GM19238 (cell line): ENCODE measurements around the gene FLT1.

Experiments
- DNase-seq: peaks from one replicate; pipeline ENCODE4 v3.0.0; 2011; ENCODE audit warnings: low spot score; ENCODE audit not compliant: insufficient read length

FLT1 gene

DNA sequence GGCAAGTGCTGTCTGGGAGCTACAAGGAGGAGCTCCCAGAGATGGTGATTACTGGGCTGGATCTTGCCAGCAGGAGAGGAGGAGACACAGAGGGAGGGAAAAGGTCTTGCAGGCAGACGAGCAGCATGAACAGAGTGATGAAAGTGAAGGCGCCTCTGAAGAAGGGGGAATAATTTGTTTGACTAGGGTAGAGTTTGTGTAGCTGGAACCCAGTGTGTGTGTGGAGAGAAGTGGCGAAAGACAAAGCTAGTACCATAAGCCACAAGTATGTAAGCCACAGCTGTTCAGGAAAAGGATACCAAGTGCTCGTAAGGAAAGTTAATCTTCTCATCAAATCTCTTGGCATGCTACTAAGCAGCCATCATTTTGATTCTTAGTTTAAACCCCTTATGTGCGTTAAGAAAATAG, 5.4 kb downstream of the FLT1 start:
- DNase-seq, result no peak

DNA sequence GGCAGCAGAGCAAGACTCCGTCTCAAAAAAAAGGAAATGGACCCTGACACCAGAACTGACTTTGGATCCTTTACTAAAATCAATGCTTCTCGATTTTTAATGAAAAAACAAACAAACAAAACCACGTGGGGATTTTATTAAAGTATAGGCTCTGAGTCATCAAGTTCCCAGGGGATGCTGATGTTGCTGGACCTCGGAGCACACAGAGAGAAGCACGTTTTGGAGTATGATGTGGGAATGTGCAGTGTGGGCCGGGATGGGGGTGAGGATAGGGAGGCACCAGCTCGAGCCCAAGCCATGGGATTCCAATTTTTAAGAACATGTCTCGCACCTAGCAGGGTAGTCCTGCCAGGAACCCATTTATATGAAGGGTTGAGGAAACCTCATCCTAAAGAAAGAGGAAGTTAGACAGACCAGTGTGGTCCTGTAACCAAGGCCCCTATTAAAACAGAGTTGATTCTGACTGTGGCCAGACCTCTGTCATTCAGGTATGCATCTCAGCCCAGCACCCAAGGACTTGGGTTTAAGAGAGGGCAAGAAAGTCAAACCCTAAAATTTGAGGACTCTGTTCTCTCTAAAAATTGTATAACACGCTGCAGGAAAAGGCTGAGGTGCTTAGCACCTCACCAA, 6.4 kb downstream of the FLT1 start:
- DNase-seq, result no peak

DNA sequence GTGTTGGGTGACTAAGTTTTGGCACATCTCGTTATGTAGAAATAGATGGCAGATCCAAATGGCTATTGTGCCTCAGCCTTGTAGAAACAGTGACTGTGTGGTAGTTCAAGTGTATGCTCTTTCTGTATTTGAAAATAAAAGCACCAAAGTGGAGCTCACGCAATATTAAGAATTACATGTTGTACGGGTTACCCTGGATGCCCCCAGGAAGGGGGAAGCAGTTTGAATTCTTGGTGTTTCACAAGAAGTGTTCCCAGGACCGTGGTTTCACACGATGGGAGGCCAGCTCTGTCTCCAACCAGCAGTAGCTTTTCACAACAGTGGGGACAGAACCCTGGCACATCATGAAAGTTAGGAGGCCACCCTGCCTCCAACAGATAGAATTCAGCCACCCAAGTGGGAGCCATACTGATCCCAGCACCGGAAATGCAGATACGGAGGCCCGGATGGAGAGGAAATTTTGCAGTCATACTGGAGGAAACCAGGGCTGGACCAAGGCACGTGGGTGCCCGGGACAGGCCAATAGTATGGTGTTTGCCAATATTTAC, 8.9 kb downstream of the FLT1 start:
- no peak for DNase-seq

DNA sequence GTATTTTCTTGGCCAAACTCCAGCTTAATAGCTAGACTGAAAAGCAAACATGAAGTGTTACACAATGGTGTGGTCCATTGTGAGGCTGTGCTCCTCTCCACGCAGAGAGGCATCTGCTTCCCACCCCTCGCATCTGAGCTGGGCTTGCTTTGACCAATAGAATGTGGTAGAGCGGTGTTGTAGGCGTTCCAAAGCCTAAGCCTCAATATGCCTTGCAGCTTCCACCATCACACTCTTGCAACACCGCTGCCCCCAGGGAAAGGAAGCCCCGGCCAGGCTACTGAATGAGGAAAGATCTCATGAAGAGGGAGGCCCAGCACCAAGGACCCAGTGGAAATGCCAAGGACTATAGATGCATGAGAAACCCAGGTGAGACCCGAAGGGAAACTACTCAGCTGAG, 9.4 kb downstream of the FLT1 start:
- no peak for DNase-seq

DNA sequence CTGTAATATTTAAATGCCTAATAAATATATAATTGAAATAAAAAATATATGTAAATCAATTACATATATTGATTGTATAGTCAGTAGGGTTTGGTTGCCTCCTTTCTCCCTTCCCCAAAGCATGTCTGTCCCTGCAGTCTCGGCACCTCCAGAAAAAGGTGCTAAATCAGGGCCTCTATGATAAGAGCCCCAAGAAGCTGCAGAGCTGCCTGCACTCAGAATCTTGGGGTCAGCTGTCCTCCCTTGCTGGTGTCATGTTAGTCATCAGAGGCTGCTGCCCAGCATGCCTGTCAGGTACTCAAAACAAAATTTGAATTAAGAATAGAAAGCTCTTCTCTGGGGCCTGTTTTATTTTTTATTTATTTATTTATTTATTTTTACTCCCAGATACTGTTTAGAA, 9.8 kb downstream of the FLT1 start:
- no peak for DNase-seq

DNA sequence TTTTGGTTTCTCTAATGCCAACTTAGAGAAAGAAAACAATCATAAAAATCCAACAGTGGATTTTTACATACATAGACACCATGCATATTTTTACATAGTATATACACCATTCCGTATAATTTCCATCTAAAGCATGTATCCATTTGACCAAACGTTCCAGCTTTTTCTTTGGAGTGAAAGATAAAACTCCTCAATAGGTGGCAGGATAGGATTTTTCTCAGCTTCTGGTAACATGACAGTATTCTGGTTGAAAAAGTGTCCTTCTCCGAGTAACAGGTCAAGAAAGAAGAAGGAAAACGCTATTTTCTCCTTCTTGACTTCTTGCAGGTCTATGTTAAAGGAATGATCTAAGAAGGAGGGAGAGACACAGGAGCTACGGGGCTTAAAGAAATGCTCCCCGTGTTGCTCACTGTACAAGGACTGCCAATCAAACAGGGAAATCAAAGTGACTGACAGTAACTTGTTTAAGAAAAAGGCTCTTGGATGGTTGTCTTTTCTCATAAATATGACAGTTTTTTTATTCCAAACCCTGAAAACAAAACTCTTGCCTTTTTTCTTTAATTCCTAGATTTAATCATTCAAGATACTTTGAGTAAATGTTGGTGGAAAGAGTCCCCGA, 11.5 kb downstream of the FLT1 start:
- DNase-seq, result no peak

DNA sequence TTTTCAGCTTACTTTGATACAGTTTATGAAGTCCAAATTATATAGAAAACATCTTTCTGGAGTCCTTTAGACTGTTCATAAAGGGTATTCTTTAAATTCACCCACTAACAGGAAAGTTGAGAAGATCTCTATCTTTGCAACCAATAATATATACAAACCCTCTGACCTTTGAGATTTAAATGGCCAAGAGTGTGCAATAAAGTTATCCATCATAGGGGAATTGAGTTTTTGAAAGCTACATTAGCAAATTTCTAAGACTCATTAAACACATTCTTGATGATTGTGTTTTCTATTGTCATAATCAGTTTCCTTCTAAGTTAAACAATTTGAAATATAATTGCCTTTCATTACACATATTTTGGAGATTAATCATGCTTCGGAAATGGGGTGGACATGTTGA, 15.9 kb downstream of the FLT1 start:
- DNase-seq, result no peak

DNA sequence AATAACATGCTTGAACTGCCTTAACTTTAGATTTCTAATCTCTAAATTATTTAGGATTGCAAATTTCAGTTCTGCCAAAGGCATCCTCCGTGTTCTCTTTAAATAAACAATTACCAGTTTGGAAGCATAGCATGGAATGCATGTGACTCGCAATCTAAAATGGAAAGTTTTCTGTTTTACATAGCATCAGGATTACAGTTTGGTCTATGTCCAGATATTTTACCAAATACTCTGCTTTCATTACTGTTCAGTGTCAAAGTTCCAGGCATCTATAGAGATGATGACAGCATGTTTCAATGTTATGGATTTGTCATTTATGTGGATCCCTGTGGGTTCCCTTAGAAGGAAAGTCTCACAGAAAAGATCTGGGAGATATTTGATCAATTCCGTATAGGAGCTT, 16.8 kb downstream of the FLT1 start:
- DNase-seq, result no peak

DNA sequence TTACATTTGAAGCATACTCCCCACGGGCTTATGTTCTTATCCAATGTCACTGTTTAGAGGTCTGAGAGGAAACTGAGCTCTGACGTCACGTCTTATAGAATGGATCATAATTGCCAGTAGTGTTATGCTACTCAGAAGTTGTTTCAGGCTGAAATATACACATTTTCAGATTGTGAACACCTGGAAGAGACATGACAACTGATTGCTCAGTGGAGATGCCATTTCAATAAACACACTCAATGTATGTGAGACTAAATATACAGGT, 17.3 kb downstream of the FLT1 start:
- DNase-seq, result no peak

DNA sequence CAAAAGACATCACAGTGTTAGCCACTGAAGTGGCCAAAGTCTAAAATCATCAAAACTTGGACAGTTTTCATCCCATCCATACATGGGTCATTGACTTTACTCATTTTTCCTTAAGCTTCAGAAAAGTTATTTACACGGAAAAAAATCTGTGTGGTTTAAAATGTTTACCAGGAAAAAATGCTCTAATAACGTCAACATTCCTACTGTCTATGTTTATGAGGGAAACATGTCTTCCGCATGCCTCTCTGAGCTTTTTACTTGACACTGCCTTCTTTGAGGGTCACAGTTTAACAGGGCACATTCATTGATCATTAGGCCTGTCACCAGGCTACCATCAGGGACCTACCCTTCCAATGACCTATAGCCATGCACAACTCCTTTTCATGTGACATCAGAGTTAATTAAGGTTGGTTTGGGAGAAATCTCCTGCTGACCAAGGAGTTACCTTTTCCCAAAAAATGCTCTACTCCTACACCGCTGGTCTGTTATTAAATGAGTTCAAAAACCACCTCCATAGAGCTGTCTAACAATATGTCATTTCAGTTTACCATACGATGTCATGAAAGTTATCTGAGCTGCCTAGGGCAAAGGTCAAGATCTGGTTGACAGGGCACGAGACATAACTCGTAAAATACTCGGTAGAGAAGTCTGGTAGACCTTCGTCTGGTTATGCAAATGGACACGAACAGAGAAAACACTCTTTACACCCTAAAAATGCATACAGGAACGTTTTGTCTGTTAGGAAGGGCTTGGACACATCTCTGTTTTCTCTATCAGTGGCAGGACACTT, 17.8 kb downstream of the FLT1 start:
- DNase-seq, result no peak

DNA sequence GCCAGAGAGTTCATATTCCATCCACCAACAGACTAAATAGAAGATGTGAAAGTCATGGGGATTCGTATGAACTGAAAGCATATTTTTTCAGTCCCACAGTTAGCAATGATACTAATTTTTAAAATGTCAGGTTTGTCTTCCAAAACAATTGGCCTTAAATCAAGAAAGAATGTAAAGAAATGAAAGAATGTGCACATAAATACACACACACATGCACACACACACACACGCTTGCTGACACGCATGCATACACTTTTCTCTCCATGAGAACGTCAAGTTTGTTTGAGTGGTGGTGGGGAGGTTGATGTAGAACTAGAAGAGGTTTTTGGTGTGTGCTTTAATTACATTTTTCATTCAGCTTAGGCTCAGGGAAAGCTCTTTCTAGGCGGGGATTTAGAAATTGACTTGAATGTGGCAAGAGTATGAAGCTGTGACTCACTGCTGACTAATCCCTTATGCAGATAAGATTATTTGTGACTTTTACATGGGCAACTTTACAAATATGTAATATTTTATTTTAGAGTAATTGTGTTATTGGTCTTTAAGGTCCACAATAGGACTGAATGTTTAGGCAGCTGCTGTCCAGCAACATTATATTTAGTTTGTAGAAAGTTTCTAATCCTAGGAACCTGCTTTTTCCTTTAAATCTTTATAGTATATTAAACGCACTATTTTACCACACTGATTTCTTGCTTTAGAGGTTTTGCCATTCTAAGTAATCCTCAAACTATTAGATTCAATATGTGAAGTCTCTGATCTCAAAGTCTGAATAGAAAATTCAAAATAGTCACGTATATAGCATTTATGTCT, 18.8 kb downstream of the FLT1 start:
- no peak for DNase-seq

DNA sequence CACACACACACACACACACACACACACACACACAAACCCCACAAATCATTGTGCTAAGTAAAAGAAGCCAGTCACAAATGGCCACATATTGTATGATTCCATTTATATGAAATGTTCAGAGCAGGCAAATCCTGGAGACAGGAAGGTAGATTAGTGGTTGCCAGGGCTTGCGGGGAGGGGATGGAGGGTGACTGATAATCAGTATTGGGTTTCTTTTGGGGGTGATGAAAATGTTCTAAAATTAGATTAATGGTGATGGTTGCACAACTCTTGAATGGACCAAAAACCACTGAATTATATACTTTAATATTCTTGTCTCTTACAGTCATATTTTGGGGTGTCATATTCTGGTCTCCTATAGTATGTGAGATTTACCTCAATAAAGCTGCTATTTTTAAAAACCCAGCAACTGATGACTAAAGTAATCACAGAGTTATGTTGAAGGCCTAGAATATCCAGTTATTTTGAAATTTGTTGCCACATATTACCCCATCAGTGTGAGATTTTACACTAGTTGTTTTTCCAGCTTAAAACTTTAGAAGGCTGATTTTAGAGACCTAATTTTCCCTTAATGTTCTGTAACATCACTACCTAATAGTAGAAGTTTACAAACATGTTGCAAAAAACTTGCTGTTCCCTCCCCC, 20.3 kb downstream of the FLT1 start:
- DNase-seq, result no peak

DNA sequence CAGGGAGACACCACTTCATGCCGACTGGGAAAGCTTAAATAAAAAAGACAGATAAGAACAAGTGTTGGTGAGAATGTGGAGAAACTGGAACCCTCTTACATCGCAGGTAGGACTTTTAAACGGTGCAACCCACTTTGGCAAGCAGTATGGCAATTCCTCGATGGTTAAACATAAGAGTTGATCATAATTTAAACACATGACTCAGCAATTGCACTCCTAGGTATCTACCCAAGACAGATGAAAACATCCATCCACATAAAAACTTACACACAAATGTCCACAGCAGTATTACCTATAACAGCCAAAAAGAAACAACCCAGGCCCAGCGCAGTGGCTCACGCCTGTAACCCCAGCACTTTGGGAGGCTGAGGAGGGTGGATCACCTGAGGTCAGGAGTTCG, 21.9 kb downstream of the FLT1 start:
- no peak for DNase-seq

DNA sequence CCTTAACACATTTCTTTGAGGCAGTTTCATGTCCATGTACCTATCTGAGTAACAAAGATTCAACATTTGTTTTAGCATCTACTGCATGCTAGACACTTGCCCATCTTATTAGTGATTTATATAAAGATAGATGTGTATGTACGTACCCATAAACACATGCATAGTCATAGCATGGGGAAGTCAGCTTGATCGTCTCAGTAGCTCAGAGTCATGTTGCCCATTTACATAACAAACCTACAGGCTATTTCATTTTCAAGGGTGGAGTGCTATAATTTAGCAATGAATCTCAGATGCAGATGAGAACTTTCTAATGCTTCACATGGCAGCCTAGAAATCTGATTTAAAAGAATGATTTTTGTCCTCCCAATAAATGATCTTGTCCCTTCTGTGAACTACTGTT, 23.5 kb downstream of the FLT1 start:
- no peak for DNase-seq

DNA sequence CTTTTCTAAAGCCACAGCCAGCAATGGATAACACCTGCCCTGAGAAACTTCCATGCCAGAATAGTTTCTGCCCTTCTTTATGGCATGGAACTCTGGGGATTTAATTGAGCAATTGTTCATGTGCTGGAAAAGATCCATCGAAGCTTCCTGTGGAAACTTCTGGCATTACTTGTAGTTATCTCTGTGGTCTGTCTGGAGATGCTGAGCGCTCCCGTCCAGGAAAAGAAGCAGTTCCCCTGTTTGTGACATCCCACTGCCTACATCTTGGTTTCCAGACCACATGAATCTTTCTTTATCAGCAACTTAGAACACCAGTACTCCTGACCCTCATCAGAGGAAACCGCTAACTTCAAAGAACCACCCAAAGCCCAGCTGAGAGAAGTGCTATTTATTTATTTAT, 24.6 kb downstream of the FLT1 start:
- no peak for DNase-seq

DNA sequence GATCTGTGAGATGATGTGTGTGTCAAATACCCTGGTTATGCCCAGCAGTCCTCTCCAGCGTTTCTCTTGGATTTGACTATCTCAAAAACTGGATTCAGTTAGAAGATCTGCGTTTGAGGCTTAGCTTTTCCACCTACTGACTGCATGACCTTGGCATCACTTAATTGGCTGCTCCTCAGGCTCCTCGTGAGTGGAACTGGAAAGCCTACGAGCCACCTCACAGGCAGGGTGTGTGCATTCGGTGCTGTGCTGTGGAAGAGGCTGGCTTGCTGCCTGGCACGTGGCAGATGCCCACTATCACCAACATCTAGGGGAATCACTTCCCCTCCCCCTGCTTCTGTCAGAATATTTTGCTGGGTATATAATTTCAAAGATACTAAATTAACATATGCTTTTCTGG, 25.6 kb downstream of the FLT1 start:
- no peak for DNase-seq

DNA sequence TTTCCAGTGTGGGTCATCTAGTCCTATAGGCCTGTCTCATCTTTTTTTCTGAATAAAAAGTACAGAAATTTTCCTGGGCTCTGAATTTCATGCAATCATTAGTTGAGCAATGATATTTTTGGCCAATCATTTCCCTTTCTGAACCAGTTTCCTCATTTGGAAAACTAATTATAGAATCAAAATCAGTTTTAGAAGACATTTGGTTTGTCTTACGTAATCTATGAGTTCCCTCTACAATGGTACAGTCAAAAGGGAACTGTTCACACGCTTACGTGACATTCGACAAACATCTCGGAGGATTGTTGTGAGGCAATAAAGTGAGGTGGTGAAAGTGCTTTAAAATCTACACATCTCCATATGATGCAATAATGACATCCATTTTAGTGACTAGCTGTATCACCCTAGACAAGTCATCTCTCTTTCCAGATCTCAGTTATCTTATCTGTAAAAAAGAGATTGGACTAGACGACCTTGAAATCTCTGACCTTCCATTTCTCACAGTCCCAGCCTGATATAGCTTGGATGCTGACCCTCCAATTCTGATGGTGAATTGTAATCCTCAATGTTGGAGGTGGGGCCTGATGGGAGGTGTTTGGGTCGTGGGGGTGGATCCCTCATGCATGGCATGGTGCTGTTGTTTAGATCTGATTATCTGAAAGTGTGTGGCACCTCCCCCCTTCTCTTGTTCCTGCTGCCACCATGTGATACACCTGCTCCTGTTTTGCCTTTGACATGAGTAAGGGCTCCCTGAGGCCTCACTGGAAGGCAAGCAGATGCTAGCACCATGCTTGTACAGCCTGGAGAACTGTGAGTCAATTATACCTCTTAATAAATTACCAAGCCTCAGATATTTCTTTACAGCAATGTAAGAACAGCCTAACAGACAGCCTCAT, 26.7 kb downstream of the FLT1 start:
- DNase-seq, result no peak

DNA sequence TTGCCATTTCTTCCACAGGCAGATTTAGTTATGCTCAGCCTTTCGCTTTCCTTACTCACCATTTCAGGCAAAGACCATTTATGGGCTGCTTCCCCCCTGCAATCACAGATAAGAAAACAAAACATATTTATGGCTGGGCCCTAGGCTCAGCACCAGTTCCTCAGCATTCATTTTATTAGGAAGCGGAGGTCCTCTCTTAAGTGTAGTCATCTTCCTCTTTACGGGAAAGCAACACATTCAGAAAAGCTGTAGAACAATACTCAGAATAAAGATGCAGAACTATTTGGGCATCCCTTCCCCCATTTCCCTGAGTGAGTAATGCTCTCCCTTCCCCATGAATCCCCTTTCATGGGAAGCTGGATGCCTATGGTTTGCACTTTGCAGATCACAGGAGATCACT, 27.9 kb downstream of the FLT1 start:
- no peak for DNase-seq

DNA sequence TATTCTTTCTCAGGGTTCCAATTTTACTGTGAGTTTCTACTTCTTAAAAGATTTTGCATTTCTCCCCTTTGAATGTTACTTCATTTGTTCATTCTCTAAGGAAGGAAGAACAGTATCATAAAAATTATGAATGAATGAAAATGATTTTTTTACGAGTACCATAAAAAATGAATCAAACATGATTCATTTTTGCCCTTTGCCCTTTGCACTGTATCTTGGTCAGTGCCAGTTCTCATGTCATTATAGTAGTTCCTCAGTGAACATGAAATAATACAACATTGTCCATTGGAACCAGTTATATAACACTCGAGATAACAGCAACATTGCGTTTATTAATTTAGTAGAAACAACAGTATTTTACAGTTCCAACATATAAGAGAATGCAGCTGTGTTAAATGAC, 28.8 kb downstream of the FLT1 start:
- DNase-seq, result no peak

DNA sequence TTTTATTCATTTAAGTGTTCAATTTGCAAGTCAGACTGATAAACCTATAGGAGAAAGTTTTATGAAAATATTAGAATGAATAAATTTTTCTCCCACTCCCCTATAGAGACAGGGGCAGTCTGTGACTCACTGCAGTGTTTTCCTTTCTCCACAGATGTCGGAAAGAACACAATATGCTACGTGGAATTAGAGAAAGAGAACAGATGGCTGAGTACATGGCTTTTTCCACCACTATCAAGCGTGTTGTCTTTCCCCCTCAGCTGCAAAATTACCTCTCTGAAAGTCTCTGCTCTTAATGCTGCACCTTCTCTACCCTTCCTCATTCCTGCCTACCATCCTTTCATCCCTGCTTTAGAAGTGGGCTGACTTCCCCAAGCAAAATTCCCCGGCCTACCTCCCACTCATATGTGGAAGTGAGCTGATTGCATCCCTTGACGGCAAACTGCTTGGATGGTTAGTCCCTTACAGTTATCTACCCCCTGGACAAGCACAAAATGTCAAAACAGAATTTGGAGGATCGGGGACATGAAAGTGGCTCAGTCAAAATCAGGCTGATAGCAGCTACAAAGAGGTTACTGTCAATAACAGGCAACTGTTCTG, 30.0 kb downstream of the FLT1 start:
- no peak for DNase-seq
